WI38 (cell line): ENCODE results near the gene KRTAP20-1.

ENCODE experiments used
- H3K4me3 ChIP-seq: 2 replicates; pipeline ENCODE4 v1.5.1; 2011; ENCODE audit warnings: low read depth, mild to moderate bottlenecking, control low read depth, low read length
- CTCF ChIP-seq: IDR thresholded peaks from 2 replicates; pipeline ENCODE4 v1.5.1; 2012; ENCODE audit warnings: low read depth, mild to moderate bottlenecking, control low read depth, low read length

The KRTAP20-1 gene

GRCh38 chr21:30638686-30639085 is 22.5 kb downstream of the KRTAP20-1 start:
- no peak overlapping the region for H3K4me3 ChIP-seq
- TF ChIP-seq CTCF: no peak

- TF ChIP-seq CTCF: no peak
- H3K4me3 ChIP-seq: no peak within 1 kb of the TSS
Observed at GRCh38 chr21:30642564-30642963, 26.3 kb downstream of the KRTAP20-1 start, which contains the start of gene KRTAP20-3. KRTAP20-3 (plus strand) TSS chr21:30642864.

GRCh38 chr21:30646904-30647414 is 30.7 kb downstream of the KRTAP20-1 start:
- TF ChIP-seq CTCF: no peak
- no peak overlapping the region for H3K4me3 ChIP-seq

DNA sequence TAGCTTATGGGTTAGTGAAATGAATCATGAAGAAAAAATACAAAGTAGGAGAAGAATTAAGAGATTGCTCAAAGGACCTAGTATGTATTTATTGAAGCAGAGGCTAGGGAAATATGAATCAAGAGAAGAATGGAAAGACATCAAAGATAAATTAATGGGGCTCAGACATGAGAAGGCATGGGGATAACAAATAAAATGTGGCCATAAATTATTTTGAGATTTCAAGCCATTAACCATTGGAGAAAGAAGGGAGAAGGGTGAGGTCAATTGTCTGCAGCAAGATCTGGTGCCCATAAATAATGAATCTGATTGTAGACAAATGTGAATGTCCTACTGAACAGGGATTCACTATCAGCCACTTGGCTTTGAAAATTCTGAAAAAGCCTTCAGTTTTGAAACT is 36.7 kb downstream of the KRTAP20-1 start:
- TF ChIP-seq CTCF: no peak
- H3K4me3 ChIP-seq: no peak overlapping the region
